Thoracic aorta (tissue), 2 donors: ENCODE results near the gene WWC2. TPM values are rescaled to one million over a fixed set of nuclear protein-coding genes. Genes with fewer than 3 reads are reported as not detected.
"Not testable (repeated sequence)": the region's sequence is repeated elsewhere in the genome, so short reads cannot be mapped to it uniquely, and the experiment has no call there.

Experiments
- ATAC-seq: fragments of 150-250 bp; one replicate; pipeline ENCODE4 v1.8.0; 2017; ENCODE audit warnings: low read depth; ENCODE audit not compliant: insufficient number of reproducible peaks, low FRiP score
- DNase-seq: peaks from one replicate; pipeline ENCODE4 v3.0.0-alpha.2; 2020; ENCODE audit warnings: low spot score
- H3K27ac ChIP-seq, 2 donors: fragments of 200-600 bp; sonication (generic); 1 replicate in 1 of 2; 2 replicates in 1 of 2; pipeline ENCODE4 v1.5.1; 2016; ENCODE audit warnings: mild to moderate bottlenecking in 2 of 2, moderate library complexity in 2 of 2
- H3K27me3 ChIP-seq: fragments of 200-600 bp; sonication (generic); replicated peaks from 2 replicates; pipeline ENCODE4 v1.6.0; 2016; ENCODE audit warnings: mild to moderate bottlenecking; ENCODE audit not compliant: insufficient read depth
- H3K36me3 ChIP-seq: fragments of 200-600 bp; sonication (generic); one replicate; pipeline ENCODE4 v1.5.1; 2016
- H3K4me1 ChIP-seq, 2 donors: fragments of 200-600 bp; sonication (generic); 1 replicate in 1 of 2; 2 replicates in 1 of 2; pipeline versions ENCODE4 v1.5.1 to v1.6.0; 2016; ENCODE audit warnings: low read depth in 2 of 2, mild to moderate bottlenecking in 1 of 2; ENCODE audit not compliant: control insufficient read depth in 1 of 2
- H3K4me3 ChIP-seq: fragments of 200-600 bp; sonication (generic); 2 replicates; pipeline ENCODE4 v1.5.1; 2016; ENCODE audit warnings: mild to moderate bottlenecking
- H3K9me3 ChIP-seq: fragments of 200-600 bp; sonication (generic); 2 replicates; pipeline ENCODE4 v1.5.1; 2016
- total RNA-seq, 2 donors: library from RNA; depleted of rRNA; stranded (reverse); fragments of >200 nt; gene quantifications; one replicate each; pipeline versions ENCODE4 v1.1.0 to v1.2.3, GENCODE V29; 2016
- TF ChIP-seq, protein P1 (sequence below): fragments of 200-600 bp; sonication (generic); IDR thresholded peaks from one replicate; pipeline ENCODE4 v1.5.1; 2019; ENCODE audit warnings: antibody characterized with exemption

Gene WWC2
- total RNA-seq, 2 donors from 2014 or later = 21.1 to 44.8 TPM

GRCh38 chr4:183107891-183108459, 8.9 kb downstream of the WWC2 start:
- Histone ChIP-seq H3K4me1 (peaks cover 0 to 10% of the 10 kb centered on the region in 2 donors), H3K4me3 (no peak overlapping the region), H3K36me3 (no peaks in the 10 kb centered on the region), H3K27me3 (no peaks in the 10 kb centered on the region), H3K27ac (no peak overlapping the region), H3K9me3 (no peaks in the 10 kb centered on the region)
- TF ChIP-seq, protein P1, sequence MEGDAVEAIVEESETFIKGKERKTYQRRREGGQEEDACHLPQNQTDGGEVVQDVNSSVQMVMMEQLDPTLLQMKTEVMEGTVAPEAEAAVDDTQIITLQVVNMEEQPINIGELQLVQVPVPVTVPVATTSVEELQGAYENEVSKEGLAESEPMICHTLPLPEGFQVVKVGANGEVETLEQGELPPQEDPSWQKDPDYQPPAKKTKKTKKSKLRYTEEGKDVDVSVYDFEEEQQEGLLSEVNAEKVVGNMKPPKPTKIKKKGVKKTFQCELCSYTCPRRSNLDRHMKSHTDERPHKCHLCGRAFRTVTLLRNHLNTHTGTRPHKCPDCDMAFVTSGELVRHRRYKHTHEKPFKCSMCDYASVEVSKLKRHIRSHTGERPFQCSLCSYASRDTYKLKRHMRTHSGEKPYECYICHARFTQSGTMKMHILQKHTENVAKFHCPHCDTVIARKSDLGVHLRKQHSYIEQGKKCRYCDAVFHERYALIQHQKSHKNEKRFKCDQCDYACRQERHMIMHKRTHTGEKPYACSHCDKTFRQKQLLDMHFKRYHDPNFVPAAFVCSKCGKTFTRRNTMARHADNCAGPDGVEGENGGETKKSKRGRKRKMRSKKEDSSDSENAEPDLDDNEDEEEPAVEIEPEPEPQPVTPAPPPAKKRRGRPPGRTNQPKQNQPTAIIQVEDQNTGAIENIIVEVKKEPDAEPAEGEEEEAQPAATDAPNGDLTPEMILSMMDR = no peak
- ATAC-seq (no peak), DNase-seq (no peak)

DNA sequence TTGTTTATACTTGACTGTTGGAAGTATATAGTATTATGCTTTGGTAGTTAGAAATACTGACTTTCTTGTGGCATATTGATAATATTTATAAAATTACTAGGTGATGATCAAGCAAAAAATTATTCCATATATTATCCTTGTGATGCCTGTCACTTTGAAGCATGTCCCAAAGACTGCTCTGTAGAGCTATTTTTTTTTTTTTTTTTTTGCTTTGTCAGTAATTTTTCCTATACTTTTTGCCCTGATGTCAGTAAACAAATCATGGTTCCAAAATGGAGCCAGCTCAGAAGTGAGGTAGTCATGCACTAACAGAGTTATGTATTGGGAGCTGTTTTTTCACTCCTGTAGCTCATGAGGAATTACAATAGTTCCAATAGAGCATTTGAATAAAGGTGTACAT, 11.2 kb downstream of the WWC2 start:
- TF ChIP-seq, protein P1 = no peak
- no peaks in the 10 kb centered on the region for H3K9me3 ChIP-seq
- DNase-seq (no peak), ATAC-seq (no peak)
- H3K4me1 ChIP-seq = peaks cover 0 to 17% of the 10 kb centered on the region in 2 donors
- no peak overlapping the region for H3K4me3 ChIP-seq
- no peaks in the 10 kb centered on the region for H3K27me3 ChIP-seq
- no peaks in the 10 kb centered on the region for H3K36me3 ChIP-seq
- no peak overlapping the region for H3K27ac ChIP-seq

- Histone ChIP-seq H3K4me1 (peaks cover 0 to 17% of the 10 kb centered on the region in 2 donors), H3K36me3 (no peaks in the 10 kb centered on the region), H3K27me3 (no peaks in the 10 kb centered on the region), H3K9me3 (no peaks in the 10 kb centered on the region), H3K4me3 (no peak overlapping the region), H3K27ac (no peak overlapping the region)
- TF ChIP-seq, protein P1 = no peak
- no peak for DNase-seq
- no peak for ATAC-seq
Observed at GRCh38 chr4:183111452-183111885, 12.4 kb downstream of the WWC2 start.

GRCh38 chr4:183118141-183118540, 19.1 kb downstream of the WWC2 start:
- Histone ChIP-seq H3K27me3 (no peaks in the 10 kb centered on the region), H3K9me3 (no peaks in the 10 kb centered on the region), H3K4me3 (no peak overlapping the region), H3K36me3 (no peaks in the 10 kb centered on the region), H3K27ac (no peak overlapping the region), H3K4me1 (peaks cover 5 to 28% of the 10 kb centered on the region in 2 donors)
- TF ChIP-seq, protein P1 = no peak
- ATAC-seq (no peak), DNase-seq (no peak)

- TF ChIP-seq, protein P1 = no peak
- DNase-seq (no peak), ATAC-seq (no peak)
- no peaks in the 10 kb centered on the region for H3K9me3 ChIP-seq
- no peak overlapping the region for H3K27ac ChIP-seq
- H3K4me3 ChIP-seq = peak overlapping the region; percentile 13
- H3K4me1 ChIP-seq = peaks cover 5 to 28% of the 10 kb centered on the region in 2 donors
- H3K27me3 ChIP-seq = no peaks in the 10 kb centered on the region
- H3K36me3 ChIP-seq = no peaks in the 10 kb centered on the region
Observed at GRCh38 chr4:183118585-183118984, 19.5 kb downstream of the WWC2 start.

DNA sequence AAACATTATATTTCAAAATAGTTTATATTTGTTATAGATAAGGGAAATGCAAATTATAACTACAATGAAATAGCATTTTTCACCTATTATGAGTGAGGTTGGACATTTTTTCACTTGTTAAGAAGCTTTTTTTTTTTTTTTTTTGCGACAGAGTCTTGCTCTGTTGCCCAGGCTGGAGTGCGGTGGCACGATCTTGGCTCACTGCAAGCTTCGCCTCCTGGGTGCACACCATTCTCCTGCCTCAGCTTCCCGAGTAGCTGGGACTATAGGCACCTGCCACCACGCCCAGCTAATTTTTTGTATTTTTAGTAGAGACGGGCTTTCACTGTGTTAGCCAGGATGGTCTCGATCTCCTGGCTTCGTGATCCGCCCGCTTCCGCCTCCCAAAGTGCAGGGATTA, 22.6 kb downstream of the WWC2 start:
- peaks cover 5 to 44% of the 10 kb centered on the region in 2 donors for H3K4me1 ChIP-seq

More for the DNA sequence above, 22.6 kb downstream of the WWC2 start:
- not testable (repeated sequence) for ATAC-seq, DNase-seq, H3K9me3 ChIP-seq, H3K27ac ChIP-seq, H3K36me3 ChIP-seq, H3K4me3 ChIP-seq, H3K27me3 ChIP-seq
